ENCODE results near the gene IFIT2.
"Not testable (repeated sequence)": the region's sequence is repeated elsewhere in the genome, so short reads cannot be mapped to it uniquely, and the experiment has no call there.

Gene IFIT2

GRCh38 chr10:89327803-89328441 lies 26.1 kb downstream of the IFIT2 start, which contains the start of gene IFIT3:
Gene IFIT3 (plus strand): TSS chr10:89327997. CDS start chr10:89328074, 77 bp downstream.
- Histone ChIP-seq H3K27me3 (ENCODE audit: insufficient read depth, insufficient read length) (no peaks in the 10 kb centered on the region), H3K4me1 (ENCODE audit: insufficient read depth, insufficient read length) (no peaks in the 10 kb centered on the region), H3K9me3 (ENCODE audit: insufficient read depth, low read length) (no peaks in the 10 kb centered on the region; the same call in 1 of the 2 replicates), H3K4me3 (ENCODE audit: insufficient read length, low read depth) (no peak within 1 kb of the TSS), H3K9ac (ENCODE audit: insufficient read length, low read depth) (no peak within 1 kb of the TSS), H3K36me3 (ENCODE audit: insufficient read depth, insufficient read length, low read length) (no peaks in the 10 kb centered on the region)
- DNase-seq (ENCODE audit: low read depth, low spot score) = no peak
- TF ChIP-seq YY1 (IDR thresholded peaks at IDR 0.05; ENCODE audit: insufficient read depth, insufficient read length) (no peak), SUZ12 (IDR thresholded peaks at IDR 0.05; ENCODE audit: extremely low read depth, insufficient read depth, insufficient read length) (no peak), ZNF274 (IDR thresholded peaks at IDR 0.05; ENCODE audit: low read depth, low read length) (no peak)

GRCh38 chr10:89329151-89329550 lies 27.3 kb downstream of the IFIT2 start:
- DNase-seq (ENCODE audit: low read depth, low spot score) = no peak
- no peaks in the 10 kb centered on the region for H3K27me3 ChIP-seq (ENCODE audit: insufficient read depth, insufficient read length)
- TF ChIP-seq YY1 (IDR thresholded peaks at IDR 0.05; ENCODE audit: insufficient read depth, insufficient read length) (no peak), SUZ12 (IDR thresholded peaks at IDR 0.05; ENCODE audit: extremely low read depth, insufficient read depth, insufficient read length) (no peak), ZNF274 (IDR thresholded peaks at IDR 0.05; ENCODE audit: low read depth, low read length) (no peak)
- no peaks in the 10 kb centered on the region; the same call in 1 of the 2 replicates for H3K9me3 ChIP-seq (ENCODE audit: insufficient read depth, low read length)
- H3K4me3 ChIP-seq (ENCODE audit: insufficient read length, low read depth) = no peak overlapping the region
- no peaks in the 10 kb centered on the region for H3K36me3 ChIP-seq (ENCODE audit: insufficient read depth, insufficient read length, low read length)
- peaks cover 3% of the 10 kb centered on the region for H3K4me1 ChIP-seq (ENCODE audit: insufficient read depth, insufficient read length)
- H3K9ac ChIP-seq (ENCODE audit: insufficient read length, low read depth) = no peak overlapping the region

- not testable (repeated sequence) for H3K9me3 ChIP-seq (ENCODE audit: insufficient read depth, low read length); H3K9ac ChIP-seq (ENCODE audit: insufficient read length, low read depth); H3K36me3 ChIP-seq (ENCODE audit: insufficient read depth, insufficient read length, low read length); DNase-seq (ENCODE audit: low read depth, low spot score); H3K4me3 ChIP-seq (ENCODE audit: insufficient read length, low read depth); H3K4me1 ChIP-seq (ENCODE audit: insufficient read depth, insufficient read length); H3K27me3 ChIP-seq (ENCODE audit: insufficient read depth, insufficient read length)
Observed at GRCh38 chr10:89330014-89330413, 28.2 kb downstream of the IFIT2 start.

- Histone ChIP-seq H3K36me3 (ENCODE audit: insufficient read depth, insufficient read length, low read length) (no peaks in the 10 kb centered on the region), H3K9ac (ENCODE audit: insufficient read length, low read depth) (no peak overlapping the region), H3K9me3 (ENCODE audit: insufficient read depth, low read length) (no peaks in the 10 kb centered on the region; the same call in 1 of the 2 replicates), H3K4me1 (ENCODE audit: insufficient read depth, insufficient read length) (peaks cover 3% of the 10 kb centered on the region), H3K4me3 (ENCODE audit: insufficient read length, low read depth) (no peak overlapping the region), H3K27me3 (ENCODE audit: insufficient read depth, insufficient read length) (no peaks in the 10 kb centered on the region)
- DNase-seq (ENCODE audit: low read depth, low spot score) = no peak
- TF ChIP-seq YY1 (IDR thresholded peaks at IDR 0.05; ENCODE audit: insufficient read depth, insufficient read length) (no peak), ZNF274 (IDR thresholded peaks at IDR 0.05; ENCODE audit: low read depth, low read length) (no peak), SUZ12 (IDR thresholded peaks at IDR 0.05; ENCODE audit: extremely low read depth, insufficient read depth, insufficient read length) (no peak)
Observed at GRCh38 chr10:89330537-89331212, 28.8 kb downstream of the IFIT2 start.

- H3K27me3 ChIP-seq (ENCODE audit: insufficient read depth, insufficient read length); H3K9ac ChIP-seq (ENCODE audit: insufficient read length, low read depth); H3K4me1 ChIP-seq (ENCODE audit: insufficient read depth, insufficient read length); H3K9me3 ChIP-seq (ENCODE audit: insufficient read depth, low read length); DNase-seq (ENCODE audit: low read depth, low spot score); H3K4me3 ChIP-seq (ENCODE audit: insufficient read length, low read depth); H3K36me3 ChIP-seq (ENCODE audit: insufficient read depth, insufficient read length, low read length): not testable (repeated sequence)
Observed at GRCh38 chr10:89331487-89332122, 29.8 kb downstream of the IFIT2 start.

GRCh38 chr10:89332123-89332633 lies 30.3 kb downstream of the IFIT2 start:
- Histone ChIP-seq H3K36me3 (ENCODE audit: insufficient read depth, insufficient read length, low read length) (no peaks in the 10 kb centered on the region), H3K9me3 (ENCODE audit: insufficient read depth, low read length) (no peaks in the 10 kb centered on the region; the same call in 1 of the 2 replicates), H3K4me1 (ENCODE audit: insufficient read depth, insufficient read length) (peaks cover 3% of the 10 kb centered on the region), H3K27me3 (ENCODE audit: insufficient read depth, insufficient read length) (no peaks in the 10 kb centered on the region), H3K4me3 (ENCODE audit: insufficient read length, low read depth) (no peak overlapping the region), H3K9ac (ENCODE audit: insufficient read length, low read depth) (no peak overlapping the region)
- no peak for DNase-seq (ENCODE audit: low read depth, low spot score)
- TF ChIP-seq SUZ12 (IDR thresholded peaks at IDR 0.05; ENCODE audit: extremely low read depth, insufficient read depth, insufficient read length) (no peak), YY1 (IDR thresholded peaks at IDR 0.05; ENCODE audit: insufficient read depth, insufficient read length) (no peak), ZNF274 (IDR thresholded peaks at IDR 0.05; ENCODE audit: low read depth, low read length) (no peak)

- Histone ChIP-seq H3K9ac (ENCODE audit: insufficient read length, low read depth) (no peak overlapping the region), H3K36me3 (ENCODE audit: insufficient read depth, insufficient read length, low read length) (no peaks in the 10 kb centered on the region), H3K27me3 (ENCODE audit: insufficient read depth, insufficient read length) (no peaks in the 10 kb centered on the region), H3K4me1 (ENCODE audit: insufficient read depth, insufficient read length) (peaks cover 3% of the 10 kb centered on the region), H3K4me3 (ENCODE audit: insufficient read length, low read depth) (no peak overlapping the region), H3K9me3 (ENCODE audit: insufficient read depth, low read length) (no peaks in the 10 kb centered on the region)
- TF ChIP-seq SUZ12 (IDR thresholded peaks at IDR 0.05; ENCODE audit: extremely low read depth, insufficient read depth, insufficient read length) (no peak), YY1 (IDR thresholded peaks at IDR 0.05; ENCODE audit: insufficient read depth, insufficient read length) (no peak), ZNF274 (IDR thresholded peaks at IDR 0.05; ENCODE audit: low read depth, low read length) (no peak)
- DNase-seq (ENCODE audit: low read depth, low spot score) = no peak
Observed at GRCh38 chr10:89335226-89335625, 33.4 kb downstream of the IFIT2 start.

Measured in NT2/D1 (cell line).